ENCODE results near the gene CAMK2G. TPM values are rescaled to one million over a fixed set of nuclear protein-coding genes. Genes with fewer than 3 reads are reported as not detected.

Gene CAMK2G
- total RNA-seq, 2 donors from 2014 or later: 20.9 to 21.7 TPM

DNA sequence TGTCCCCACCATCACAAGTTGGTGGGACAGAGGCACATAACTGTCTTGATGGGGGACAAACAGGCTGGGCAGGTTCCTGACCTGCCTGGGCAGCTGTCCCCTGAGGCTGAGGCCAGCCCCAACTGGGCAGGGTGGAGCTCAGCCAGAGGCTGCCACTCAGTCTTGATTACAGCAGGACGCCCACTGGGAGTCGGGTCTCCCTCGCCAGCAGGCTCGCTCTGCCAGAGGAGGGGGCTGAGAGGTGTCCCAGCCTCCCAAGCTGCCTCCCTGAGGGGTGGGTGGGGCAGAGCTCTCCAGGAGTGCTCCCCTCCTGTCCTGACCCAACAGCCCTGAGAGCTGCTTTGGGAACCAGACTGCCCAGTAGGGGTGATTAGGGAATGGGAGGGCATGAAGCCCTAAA, 1.8 kb upstream of the CAMK2G start:
- H3K9me3 ChIP-seq (ENCODE audit: control insufficient read depth, low read length): no peaks in the 10 kb centered on the region
- peaks cover 11% of the 10 kb centered on the region for H3K36me3 ChIP-seq (ENCODE audit: control insufficient read depth, insufficient read depth, low read length)
- Mint-ChIP-seq H3K9me3 (no peaks in the 10 kb centered on the region), H3K36me3 (ENCODE audit: low read depth) (peaks cover 9% of the 10 kb centered on the region), H3K27me3 (ENCODE audit: insufficient read depth) (peaks cover 40% of the 10 kb centered on the region), H3K4me1 (peaks cover 20% of the 10 kb centered on the region), H3K4me3 (no peak overlapping the region), H3K27ac (no peak overlapping the region)
- H3K27me3 ChIP-seq (ENCODE audit: control insufficient read depth, insufficient read depth, low read length, poor library complexity, severe bottlenecking): peaks cover 13% of the 10 kb centered on the region
- no peak overlapping the region for H3K4me3 ChIP-seq (ENCODE audit: low read length)
- no peak overlapping the region for H3K27ac ChIP-seq (ENCODE audit: low read depth, low read length)
- TF ChIP-seq, protein P1, sequence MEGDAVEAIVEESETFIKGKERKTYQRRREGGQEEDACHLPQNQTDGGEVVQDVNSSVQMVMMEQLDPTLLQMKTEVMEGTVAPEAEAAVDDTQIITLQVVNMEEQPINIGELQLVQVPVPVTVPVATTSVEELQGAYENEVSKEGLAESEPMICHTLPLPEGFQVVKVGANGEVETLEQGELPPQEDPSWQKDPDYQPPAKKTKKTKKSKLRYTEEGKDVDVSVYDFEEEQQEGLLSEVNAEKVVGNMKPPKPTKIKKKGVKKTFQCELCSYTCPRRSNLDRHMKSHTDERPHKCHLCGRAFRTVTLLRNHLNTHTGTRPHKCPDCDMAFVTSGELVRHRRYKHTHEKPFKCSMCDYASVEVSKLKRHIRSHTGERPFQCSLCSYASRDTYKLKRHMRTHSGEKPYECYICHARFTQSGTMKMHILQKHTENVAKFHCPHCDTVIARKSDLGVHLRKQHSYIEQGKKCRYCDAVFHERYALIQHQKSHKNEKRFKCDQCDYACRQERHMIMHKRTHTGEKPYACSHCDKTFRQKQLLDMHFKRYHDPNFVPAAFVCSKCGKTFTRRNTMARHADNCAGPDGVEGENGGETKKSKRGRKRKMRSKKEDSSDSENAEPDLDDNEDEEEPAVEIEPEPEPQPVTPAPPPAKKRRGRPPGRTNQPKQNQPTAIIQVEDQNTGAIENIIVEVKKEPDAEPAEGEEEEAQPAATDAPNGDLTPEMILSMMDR (conservative IDR thresholded peaks at IDR 0.05): no peak
- H3K9ac ChIP-seq (ENCODE audit: extremely low read depth, low read length, poor library complexity, severe bottlenecking): no peak overlapping the region
- H3K4me1 ChIP-seq (ENCODE audit: control insufficient read depth, insufficient read depth, low read length): peaks cover 5% of the 10 kb centered on the region
- 87 to 91% methylated on average over 4 of the region's 4 CpGs for WGBS, 2 experiments (ENCODE audit: insufficient coverage in 1 of 2, insufficient read length in 1 of 2)
- DNase-seq: peak; percentile 60

DNA sequence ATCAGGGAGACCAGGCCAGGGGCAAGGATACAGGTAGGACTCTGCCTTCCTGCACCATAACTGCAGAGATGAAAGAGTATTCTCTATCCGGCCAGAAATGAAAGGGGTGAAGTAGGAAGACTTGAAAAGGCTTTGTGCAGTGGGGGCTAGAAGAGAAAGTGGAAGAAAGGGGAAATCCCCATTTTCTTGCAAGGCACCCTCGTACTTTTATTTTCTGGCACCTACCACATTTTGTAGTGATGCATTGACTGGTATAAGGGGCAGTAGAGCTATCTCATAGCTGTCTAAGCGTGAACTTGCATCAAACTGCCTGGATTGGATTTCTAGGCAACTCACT, 752 bp upstream of the CAMK2G start:
- peaks cover 20% of the 10 kb centered on the region for H3K4me1 Mint-ChIP-seq
- Histone ChIP-seq H3K9ac (ENCODE audit: extremely low read depth, low read length, poor library complexity, severe bottlenecking) (no peak overlapping the region), H3K9me3 (ENCODE audit: control insufficient read depth, low read length) (no peaks in the 10 kb centered on the region), H3K4me1 (ENCODE audit: control insufficient read depth, insufficient read depth, low read length) (peaks cover 5% of the 10 kb centered on the region), H3K4me3 (ENCODE audit: low read length) (peak overlapping the region; percentile 71), H3K27ac (ENCODE audit: low read depth, low read length) (no peak overlapping the region), H3K36me3 (ENCODE audit: control insufficient read depth, insufficient read depth, low read length) (peaks cover 20% of the 10 kb centered on the region), H3K27me3 (ENCODE audit: control insufficient read depth, insufficient read depth, low read length, poor library complexity, severe bottlenecking) (peaks cover 13% of the 10 kb centered on the region)
- peaks cover 36% of the 10 kb centered on the region for H3K27me3 Mint-ChIP-seq (ENCODE audit: insufficient read depth)
- TF ChIP-seq, protein P1 (conservative IDR thresholded peaks at IDR 0.05): no peak
- no peak overlapping the region for H3K27ac Mint-ChIP-seq
- 85 to 87% methylated on average over 3 of the region's 3 CpGs for WGBS, 2 experiments (ENCODE audit: insufficient coverage in 1 of 2, insufficient read length in 1 of 2)
- peak overlapping the region; percentile 68 for H3K4me3 Mint-ChIP-seq
- no peaks in the 10 kb centered on the region for H3K9me3 Mint-ChIP-seq
- H3K36me3 Mint-ChIP-seq (ENCODE audit: low read depth): peaks cover 12% of the 10 kb centered on the region
- DNase-seq: no peak

- Histone ChIP-seq H3K9ac (ENCODE audit: extremely low read depth, low read length, poor library complexity, severe bottlenecking) (no peak overlapping the region), H3K4me3 (ENCODE audit: low read length) (no peak overlapping the region), H3K36me3 (ENCODE audit: control insufficient read depth, insufficient read depth, low read length) (peaks cover 29% of the 10 kb centered on the region), H3K9me3 (ENCODE audit: control insufficient read depth, low read length) (no peaks in the 10 kb centered on the region), H3K27me3 (ENCODE audit: control insufficient read depth, insufficient read depth, low read length, poor library complexity, severe bottlenecking) (peaks cover 13% of the 10 kb centered on the region), H3K4me1 (ENCODE audit: control insufficient read depth, insufficient read depth, low read length) (peaks cover 5% of the 10 kb centered on the region), H3K27ac (ENCODE audit: low read depth, low read length) (no peak overlapping the region)
- peaks cover 15% of the 10 kb centered on the region for H3K4me1 Mint-ChIP-seq
- peaks cover 12% of the 10 kb centered on the region for H3K36me3 Mint-ChIP-seq (ENCODE audit: low read depth)
- no peaks in the 10 kb centered on the region for H3K9me3 Mint-ChIP-seq
- DNase-seq: no peak
- peak overlapping the region; percentile 68 for H3K4me3 Mint-ChIP-seq
- WGBS, 2 experiments (ENCODE audit: insufficient coverage in 1 of 2, insufficient read length in 1 of 2): 0% methylated on average over 2 to 35 of the region's 39 CpGs
- peaks cover 27% of the 10 kb centered on the region for H3K27me3 Mint-ChIP-seq (ENCODE audit: insufficient read depth)
- H3K27ac Mint-ChIP-seq: no peak overlapping the region
- TF ChIP-seq, protein P1 (conservative IDR thresholded peaks at IDR 0.05): no peak
Observed at GRCh38 chr10:73873838-73874215, 528 bp downstream of the CAMK2G start.

All from endodermal cell (in vitro differentiated cells).